ENCODE results near the gene FERMT1.
"Not testable (repeated sequence)": the region's sequence is repeated elsewhere in the genome, so short reads cannot be mapped to it uniquely, and the experiment has no call there.

FERMT1 gene

DNA sequence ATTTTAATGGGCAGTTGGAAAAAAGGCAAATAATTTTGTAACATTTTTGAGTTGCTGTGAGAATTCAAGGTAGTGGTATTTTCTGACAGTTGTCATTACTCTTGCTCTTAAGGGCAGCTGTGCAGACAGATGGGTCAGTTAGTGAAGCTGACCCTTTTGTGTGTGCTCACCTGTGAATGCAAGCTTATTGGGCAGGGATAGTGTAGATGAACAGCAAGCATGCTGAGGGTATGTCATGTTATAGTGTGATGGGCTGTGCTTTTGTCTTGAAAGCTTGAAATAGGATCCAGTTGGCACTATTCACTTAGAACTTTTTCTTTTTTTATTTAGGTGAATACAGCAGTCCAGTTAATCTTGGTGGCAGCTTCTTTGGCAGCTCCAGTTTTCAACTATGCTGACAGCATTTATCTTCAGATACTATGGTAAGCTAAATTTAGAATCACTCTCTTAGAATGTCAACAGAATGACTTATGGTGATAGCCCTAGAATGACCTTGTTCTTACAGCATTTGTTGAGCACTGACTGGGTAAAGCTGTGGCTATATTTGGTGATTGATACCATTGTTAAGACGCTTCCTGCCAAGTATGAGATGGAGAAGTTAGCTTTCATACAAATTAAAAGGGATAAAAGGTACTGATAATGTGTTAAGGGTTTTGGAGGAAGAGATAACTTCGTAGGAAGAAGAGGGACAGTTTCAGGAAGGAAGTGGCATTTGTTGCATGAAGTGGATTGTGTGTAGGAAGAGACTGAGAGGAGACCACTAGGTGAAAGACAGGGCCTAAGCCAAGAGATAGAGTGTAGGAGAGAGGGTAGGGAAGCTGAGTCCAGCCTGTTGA lies 88.5 kb downstream of the FERMT1 start:
- TF ChIP-seq EZH2 (IDR thresholded peaks at IDR 0.05; ENCODE audit: borderline replicate concordance, low read depth, low read length, severe bottlenecking) = no peak
- TF ChIP-seq, protein P1, sequence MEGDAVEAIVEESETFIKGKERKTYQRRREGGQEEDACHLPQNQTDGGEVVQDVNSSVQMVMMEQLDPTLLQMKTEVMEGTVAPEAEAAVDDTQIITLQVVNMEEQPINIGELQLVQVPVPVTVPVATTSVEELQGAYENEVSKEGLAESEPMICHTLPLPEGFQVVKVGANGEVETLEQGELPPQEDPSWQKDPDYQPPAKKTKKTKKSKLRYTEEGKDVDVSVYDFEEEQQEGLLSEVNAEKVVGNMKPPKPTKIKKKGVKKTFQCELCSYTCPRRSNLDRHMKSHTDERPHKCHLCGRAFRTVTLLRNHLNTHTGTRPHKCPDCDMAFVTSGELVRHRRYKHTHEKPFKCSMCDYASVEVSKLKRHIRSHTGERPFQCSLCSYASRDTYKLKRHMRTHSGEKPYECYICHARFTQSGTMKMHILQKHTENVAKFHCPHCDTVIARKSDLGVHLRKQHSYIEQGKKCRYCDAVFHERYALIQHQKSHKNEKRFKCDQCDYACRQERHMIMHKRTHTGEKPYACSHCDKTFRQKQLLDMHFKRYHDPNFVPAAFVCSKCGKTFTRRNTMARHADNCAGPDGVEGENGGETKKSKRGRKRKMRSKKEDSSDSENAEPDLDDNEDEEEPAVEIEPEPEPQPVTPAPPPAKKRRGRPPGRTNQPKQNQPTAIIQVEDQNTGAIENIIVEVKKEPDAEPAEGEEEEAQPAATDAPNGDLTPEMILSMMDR (IDR thresholded peaks at IDR 0.05; ENCODE audit: borderline replicate concordance, extremely low read depth, low read length, poor library complexity, severe bottlenecking) = no peak
- Histone ChIP-seq H3K9ac (ENCODE audit: low read depth, low read length) (no peak overlapping the region), H3K4me2 (ENCODE audit: insufficient read depth, low read length) (no peak overlapping the region), H2AFZ (ENCODE audit: low read depth, low read length) (no peak overlapping the region), H3K36me3 (ENCODE audit: insufficient read depth, low read length) (peaks cover 84% of the 10 kb centered on the region), H4K20me1 (ENCODE audit: insufficient read depth, low read length) (peaks cover 2% of the 10 kb centered on the region; the same call in 1 of the 2 replicates), H3K4me1 (ENCODE audit: insufficient read depth, low read length) (no peaks in the 10 kb centered on the region), H3K4me3 (ENCODE audit: low read depth in 1 of 2, low read length in 2 of 2) (no peak overlapping the region), H3K79me2 (ENCODE audit: insufficient read depth, low read length) (peaks cover 9% of the 10 kb centered on the region; the same call in 1 of the 2 replicates), H3K27ac (ENCODE audit: low read length) (no peak overlapping the region), H3K27me3 (ENCODE audit: insufficient read depth, low read length, poor library complexity) (no peaks in the 10 kb centered on the region), H3K9me3 (ENCODE audit: insufficient read depth, low read length, severe bottlenecking) (no peaks in the 10 kb centered on the region)
- DNase-seq (no peak), ATAC-seq (ENCODE audit: insufficient read depth, low read depth) (no peak)

DNA sequence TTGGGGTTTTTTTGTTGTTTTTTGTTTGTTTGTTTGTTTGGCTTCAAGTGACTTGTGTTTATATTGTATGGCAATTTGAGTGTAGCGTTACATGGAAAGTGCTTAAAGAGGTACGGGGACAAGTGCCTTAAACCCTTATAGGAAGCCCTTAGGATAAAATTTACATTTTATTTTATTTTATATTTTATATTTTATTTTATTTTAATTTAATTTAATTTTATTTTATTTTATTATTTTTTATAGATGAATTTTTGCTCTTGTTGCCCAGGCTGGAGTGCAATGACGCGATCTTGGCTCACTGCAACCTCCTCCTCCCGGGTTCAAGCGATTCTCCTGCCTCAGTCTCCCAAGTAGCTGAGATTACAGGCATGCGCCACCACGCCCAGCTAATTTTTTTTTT lies 89.9 kb downstream of the FERMT1 start:
- H3K4me1 ChIP-seq (ENCODE audit: insufficient read depth, low read length); H3K27me3 ChIP-seq (ENCODE audit: insufficient read depth, low read length, poor library complexity); DNase-seq; H3K4me3 ChIP-seq (ENCODE audit: low read depth in 1 of 2, low read length in 2 of 2); ATAC-seq (ENCODE audit: insufficient read depth, low read depth); H4K20me1 ChIP-seq (ENCODE audit: insufficient read depth, low read length); H3K9me3 ChIP-seq (ENCODE audit: insufficient read depth, low read length, severe bottlenecking); H2AFZ ChIP-seq (ENCODE audit: low read depth, low read length); H3K4me2 ChIP-seq (ENCODE audit: insufficient read depth, low read length); H3K27ac ChIP-seq (ENCODE audit: low read length); H3K9ac ChIP-seq (ENCODE audit: low read depth, low read length): not testable (repeated sequence)
- Histone ChIP-seq H3K36me3 (ENCODE audit: insufficient read depth, low read length) (peaks cover 81% of the 10 kb centered on the region), H3K79me2 (ENCODE audit: insufficient read depth, low read length) (peaks cover 18% of the 10 kb centered on the region)

DNA sequence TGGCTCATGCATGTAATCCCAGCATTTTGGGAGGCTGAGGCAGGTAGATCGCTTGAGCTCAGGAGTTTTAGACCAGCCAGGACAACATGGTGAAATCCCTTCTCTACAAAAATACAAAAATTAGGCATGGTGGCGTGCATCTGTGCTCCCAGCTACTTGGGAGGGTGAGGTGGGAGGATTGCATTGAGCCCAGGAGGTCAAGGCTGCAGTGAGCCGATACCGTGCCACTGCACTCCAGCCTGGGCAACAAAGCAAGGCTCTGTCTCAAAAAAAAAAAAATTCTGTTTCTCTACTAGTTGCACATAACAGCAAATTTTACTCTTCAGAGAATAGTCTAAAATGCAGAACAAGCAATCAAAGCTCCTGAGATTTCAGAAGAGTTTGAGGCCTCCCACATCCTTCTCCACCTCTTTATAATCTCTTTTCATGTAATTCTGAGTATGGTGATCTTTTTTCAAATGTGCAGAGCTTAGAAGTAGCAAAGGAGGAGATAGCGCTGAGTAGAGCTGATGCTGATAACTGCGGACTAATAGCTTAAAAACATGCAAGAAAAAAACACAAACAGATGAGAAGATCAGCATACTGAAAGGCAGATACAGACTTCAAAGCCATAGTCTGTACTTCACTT lies 92.3 kb downstream of the FERMT1 start:
- no peak for DNase-seq
- Histone ChIP-seq H3K27ac (ENCODE audit: low read length) (no peak overlapping the region), H3K79me2 (ENCODE audit: insufficient read depth, low read length) (peaks cover 30% of the 10 kb centered on the region), H3K4me2 (ENCODE audit: insufficient read depth, low read length) (no peak overlapping the region), H3K4me3 (ENCODE audit: low read depth in 1 of 2, low read length in 2 of 2) (no peak overlapping the region), H3K4me1 (ENCODE audit: insufficient read depth, low read length) (no peaks in the 10 kb centered on the region), H3K27me3 (ENCODE audit: insufficient read depth, low read length, poor library complexity) (no peaks in the 10 kb centered on the region), H2AFZ (ENCODE audit: low read depth, low read length) (no peak overlapping the region), H4K20me1 (ENCODE audit: insufficient read depth, low read length) (peaks cover 9% of the 10 kb centered on the region; the same call in 1 of the 2 replicates), H3K36me3 (ENCODE audit: insufficient read depth, low read length) (peaks cover 72% of the 10 kb centered on the region), H3K9me3 (ENCODE audit: insufficient read depth, low read length, severe bottlenecking) (no peaks in the 10 kb centered on the region), H3K9ac (ENCODE audit: low read depth, low read length) (no peak overlapping the region)
- TF ChIP-seq, protein P1 (IDR thresholded peaks at IDR 0.05; ENCODE audit: borderline replicate concordance, extremely low read depth, low read length, poor library complexity, severe bottlenecking) = no peak
- no peak for TF ChIP-seq EZH2 (IDR thresholded peaks at IDR 0.05; ENCODE audit: borderline replicate concordance, low read depth, low read length, severe bottlenecking)
- ATAC-seq (ENCODE audit: insufficient read depth, low read depth) = no peak

DNA sequence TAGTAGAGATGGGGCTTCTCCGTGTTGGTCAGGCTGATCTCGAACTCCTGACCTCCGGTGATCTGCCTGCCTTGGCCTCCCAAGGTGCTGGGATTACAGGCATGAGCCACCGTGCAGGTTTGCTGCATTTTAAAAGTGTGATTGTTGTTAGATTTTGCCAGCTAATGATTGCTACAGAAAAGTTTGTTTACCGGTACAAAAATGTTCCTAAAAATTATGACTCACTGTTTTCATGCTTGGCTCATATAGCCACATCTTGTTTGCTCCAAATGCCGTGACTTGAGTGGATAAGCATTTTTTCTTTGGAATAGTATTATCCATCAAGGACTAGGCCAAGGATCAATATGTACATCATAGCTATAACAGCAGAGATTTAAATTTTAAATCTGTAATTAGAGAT lies 93.3 kb downstream of the FERMT1 start:
- Histone ChIP-seq H3K9ac (ENCODE audit: low read depth, low read length) (no peak overlapping the region), H3K27ac (ENCODE audit: low read length) (no peak overlapping the region), H3K27me3 (ENCODE audit: insufficient read depth, low read length, poor library complexity) (no peaks in the 10 kb centered on the region), H3K9me3 (ENCODE audit: insufficient read depth, low read length, severe bottlenecking) (peaks cover 8% of the 10 kb centered on the region), H2AFZ (ENCODE audit: low read depth, low read length) (no peak overlapping the region), H3K4me2 (ENCODE audit: insufficient read depth, low read length) (no peak overlapping the region), H4K20me1 (ENCODE audit: insufficient read depth, low read length) (peaks cover 9% of the 10 kb centered on the region; the same call in 1 of the 2 replicates), H3K79me2 (ENCODE audit: insufficient read depth, low read length) (peaks cover 34% of the 10 kb centered on the region), H3K4me1 (ENCODE audit: insufficient read depth, low read length) (no peaks in the 10 kb centered on the region), H3K36me3 (ENCODE audit: insufficient read depth, low read length) (peaks cover 72% of the 10 kb centered on the region), H3K4me3 (ENCODE audit: low read depth in 1 of 2, low read length in 2 of 2) (no peak overlapping the region)
- DNase-seq (no peak), ATAC-seq (ENCODE audit: insufficient read depth, low read depth) (no peak)
- TF ChIP-seq EZH2 (IDR thresholded peaks at IDR 0.05; ENCODE audit: borderline replicate concordance, low read depth, low read length, severe bottlenecking) = no peak
- TF ChIP-seq, protein P1 (IDR thresholded peaks at IDR 0.05; ENCODE audit: borderline replicate concordance, extremely low read depth, low read length, poor library complexity, severe bottlenecking) = no peak
